GM19324 (cell line): ENCODE data around the gene DTD2.
"Not testable (repeated sequence)": the region's sequence is repeated elsewhere in the genome, so short reads cannot be mapped to it uniquely, and the experiment has no call there.

ENCODE experiments used
- ATAC-seq: cut with Tn5 transposase; IDR thresholded peaks from one replicate; pipeline ENCODE4 v1.9.1; 2021; ENCODE audit warnings: mild to moderate bottlenecking, moderate library complexity; ENCODE audit not compliant: unreplicated experiment, low FRiP score

Gene DTD2

DNA sequence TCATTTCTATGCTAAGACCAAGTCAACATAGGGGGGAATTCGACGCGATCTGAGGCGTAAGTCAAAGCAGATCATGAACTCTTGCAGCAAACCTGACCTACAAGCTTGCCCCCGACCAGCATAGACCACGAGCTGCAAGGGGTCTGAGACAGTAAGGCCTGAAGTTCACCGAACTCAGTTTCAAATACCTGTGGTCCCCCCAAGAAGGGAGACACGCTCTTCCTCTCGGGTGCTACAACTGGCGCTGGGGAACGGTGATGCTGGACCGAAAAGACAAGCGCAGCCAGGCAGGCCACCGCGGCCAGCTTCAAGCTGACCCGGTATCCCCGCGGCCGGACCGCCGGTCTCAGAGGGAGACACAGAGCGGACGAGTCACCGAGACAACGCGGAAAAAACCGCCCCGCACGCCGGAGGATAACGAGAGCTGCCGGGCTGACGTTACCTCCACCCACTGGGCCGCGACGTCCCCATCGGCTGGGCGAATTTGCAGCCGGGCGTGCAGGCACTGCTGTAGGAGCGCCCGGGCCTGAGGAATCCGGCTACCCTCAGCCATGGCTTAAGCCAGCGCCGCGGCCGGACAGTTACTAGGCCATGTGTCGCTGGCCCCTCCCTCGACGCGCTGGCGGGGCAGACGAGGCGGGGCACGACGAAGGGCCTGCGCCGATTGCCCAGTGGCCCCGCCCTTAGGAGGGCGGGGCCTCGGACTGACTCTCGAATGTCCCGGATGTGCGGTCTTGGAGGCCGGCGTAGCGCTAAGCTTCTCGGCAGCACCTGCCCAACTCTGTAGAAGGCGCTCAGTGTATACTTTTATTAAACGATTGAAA is at the start of gene DTD2:
Gene DTD2, minus strand, starts transcription at position 666 of the 824 bp plus-strand sequence. Its CDS starts 113 bp downstream, at position 553.
- peak; percentile 99 for ATAC-seq

- ATAC-seq: no peak
Observed at GRCh38 chr14:31505411-31505810, 48.1 kb upstream of the DTD2 start.

GRCh38 chr14:31501870-31502269 is 44.6 kb upstream of the DTD2 start:
- no peak for ATAC-seq

DNA sequence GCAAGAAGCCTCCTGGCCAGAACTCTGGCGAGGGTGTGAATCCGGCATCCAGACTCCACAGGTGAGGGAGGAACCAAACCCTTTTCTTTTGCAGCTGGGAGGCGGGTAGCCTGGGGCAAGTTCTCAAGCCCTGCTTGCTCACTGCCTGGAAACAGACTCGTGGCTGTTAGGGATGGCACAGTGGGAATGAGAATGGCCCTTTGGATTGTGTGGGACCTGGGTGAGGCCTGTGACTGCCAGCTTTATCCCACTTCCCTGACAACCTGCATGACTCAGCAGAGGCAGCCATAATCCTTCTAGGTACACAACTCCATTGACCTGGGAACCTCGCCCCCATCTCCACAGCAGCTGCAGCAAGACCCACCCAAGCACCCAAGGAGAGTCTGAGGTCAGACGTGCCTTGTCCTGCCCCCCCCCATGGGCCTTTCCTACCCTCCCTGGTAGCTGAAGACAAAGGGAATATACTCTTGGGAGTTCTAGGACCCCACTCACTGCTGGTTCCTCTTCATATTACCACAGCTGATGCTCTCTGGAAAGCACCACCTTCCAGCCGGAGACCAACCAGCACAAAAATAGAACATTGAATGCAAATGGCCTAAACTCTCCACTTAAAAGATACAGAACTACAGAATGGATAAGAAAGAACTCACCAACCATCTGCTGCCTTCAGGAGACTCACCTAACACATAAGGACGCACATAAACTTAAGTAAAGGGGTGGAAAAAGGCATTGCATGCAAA is 35.6 kb upstream of the DTD2 start:
- ATAC-seq: no peak

DNA sequence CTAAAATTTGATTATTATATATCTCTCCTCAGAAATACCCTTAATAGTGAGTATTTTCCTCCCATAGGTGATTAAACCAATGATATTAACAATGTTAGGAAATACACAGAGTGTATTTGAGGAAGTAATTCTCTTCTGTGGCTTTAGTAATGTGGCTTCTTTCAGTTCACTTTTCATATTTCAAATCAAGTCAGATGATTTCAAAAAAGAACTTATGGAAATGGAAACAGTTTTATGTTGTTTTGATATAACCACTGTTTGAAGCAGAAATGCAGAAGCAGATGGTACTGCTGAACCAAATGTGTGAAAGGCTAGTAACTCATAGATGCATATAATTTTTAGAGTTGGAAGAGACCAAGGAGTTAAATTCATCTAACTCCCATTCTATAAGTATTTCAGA is 32.4 kb upstream of the DTD2 start:
- no peak for ATAC-seq

- ATAC-seq: no peak
Observed at GRCh38 chr14:31487886-31488285, 30.6 kb upstream of the DTD2 start, which contains the start of gene GPR33. GPR33 (minus strand) TSS chr14:31488039; CDS start chr14:31483965, 4,074 bp downstream.

- no peak for ATAC-seq
Observed at GRCh38 chr14:31486764-31487163, 29.5 kb upstream of the DTD2 start.

- ATAC-seq: no peak
Observed at GRCh38 chr14:31484754-31485153, 27.4 kb upstream of the DTD2 start.

DNA sequence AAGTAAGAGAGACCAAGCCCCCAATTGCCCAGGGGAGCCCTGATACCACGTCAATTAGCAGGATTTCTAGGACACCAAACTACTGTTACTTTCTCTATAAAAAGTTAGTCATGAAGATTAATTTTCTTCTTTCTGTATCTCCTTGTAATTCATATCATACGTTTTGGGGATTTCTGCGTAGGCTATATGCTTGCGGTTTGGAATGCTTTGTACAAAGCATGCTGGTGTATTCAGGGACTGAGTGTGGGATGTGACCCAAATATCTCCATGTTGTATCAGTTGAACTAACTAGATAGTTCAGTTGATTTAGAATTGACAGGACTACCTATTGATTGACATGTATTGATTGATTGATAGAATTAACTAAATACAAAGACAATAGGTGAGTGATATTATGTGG is 22.9 kb upstream of the DTD2 start:
- no peak for ATAC-seq

DNA sequence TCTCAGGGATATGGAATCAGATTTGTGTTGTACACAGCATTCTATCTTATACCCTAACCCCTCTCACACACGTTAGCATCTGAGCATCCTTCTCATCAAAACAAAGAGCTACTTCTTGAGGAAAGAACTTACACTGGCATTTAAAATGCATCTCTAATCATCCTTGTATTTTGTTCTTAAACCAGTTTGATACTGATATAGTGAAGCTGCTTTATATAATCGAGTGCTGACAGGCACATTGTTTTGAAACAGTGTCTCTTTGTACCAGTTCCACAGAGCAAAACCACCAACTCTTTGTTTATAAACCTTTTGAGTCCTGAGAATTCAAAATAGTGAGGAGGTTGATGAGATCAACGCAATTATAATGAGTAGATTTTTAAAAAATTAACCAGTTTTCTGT is 21.7 kb upstream of the DTD2 start:
- ATAC-seq: no peak

GRCh38 chr14:31477248-31477647 is 19.9 kb upstream of the DTD2 start:
- no peak for ATAC-seq

GRCh38 chr14:31476131-31476866 is 19.0 kb upstream of the DTD2 start:
- no peak for ATAC-seq

GRCh38 chr14:31466554-31466953 is 9.2 kb upstream of the DTD2 start:
- no peak for ATAC-seq

DNA sequence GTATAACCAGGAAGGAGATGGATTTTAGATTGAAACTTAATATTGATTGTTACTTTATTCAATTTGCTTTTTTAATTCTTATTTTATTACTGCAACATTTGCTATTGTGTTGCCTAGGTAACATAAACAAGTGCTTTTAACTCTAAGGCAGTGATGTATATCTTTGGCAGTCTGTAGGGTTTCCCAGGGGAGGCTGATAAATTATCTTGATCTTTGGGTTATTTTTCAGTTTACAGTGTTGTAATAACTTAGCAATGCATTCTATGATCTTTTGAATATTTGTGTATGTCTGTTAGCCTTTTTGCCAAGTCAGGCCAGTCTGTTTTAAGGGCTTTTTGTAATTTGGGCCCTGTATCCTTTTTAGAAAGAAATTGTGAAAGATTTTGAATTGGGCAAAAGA is 7.8 kb upstream of the DTD2 start:
- no peak for ATAC-seq

- not testable (repeated sequence) for ATAC-seq
Observed at GRCh38 chr14:31462450-31462849, 5.1 kb upstream of the DTD2 start.

DNA sequence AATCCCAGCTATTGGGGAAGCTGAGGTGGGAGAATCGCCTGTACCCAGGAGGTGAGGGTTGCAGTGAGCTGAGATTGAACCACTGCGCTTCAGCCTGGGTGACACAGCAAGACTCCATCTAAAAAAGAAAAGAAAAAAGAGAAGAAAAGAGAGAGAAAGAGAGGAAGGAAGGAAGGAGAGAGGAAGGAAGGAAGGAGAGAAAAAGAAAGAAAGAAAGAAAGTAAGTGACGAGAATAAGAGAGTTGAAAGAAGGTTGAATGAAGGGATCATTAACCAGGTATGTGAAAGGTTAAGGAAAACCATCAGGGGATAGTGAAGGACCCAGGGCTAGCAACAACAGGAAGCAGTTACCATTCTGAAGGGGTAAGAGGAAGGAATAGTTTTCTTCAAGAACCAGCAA is 4.2 kb upstream of the DTD2 start:
- no peak for ATAC-seq

GRCh38 chr14:31457665-31458659 is 656 bp upstream of the DTD2 start:
- no peak for ATAC-seq

GRCh38 chr14:31449971-31450610 is 7.2 kb downstream of the DTD2 start:
- ATAC-seq: peak; percentile 67

DNA sequence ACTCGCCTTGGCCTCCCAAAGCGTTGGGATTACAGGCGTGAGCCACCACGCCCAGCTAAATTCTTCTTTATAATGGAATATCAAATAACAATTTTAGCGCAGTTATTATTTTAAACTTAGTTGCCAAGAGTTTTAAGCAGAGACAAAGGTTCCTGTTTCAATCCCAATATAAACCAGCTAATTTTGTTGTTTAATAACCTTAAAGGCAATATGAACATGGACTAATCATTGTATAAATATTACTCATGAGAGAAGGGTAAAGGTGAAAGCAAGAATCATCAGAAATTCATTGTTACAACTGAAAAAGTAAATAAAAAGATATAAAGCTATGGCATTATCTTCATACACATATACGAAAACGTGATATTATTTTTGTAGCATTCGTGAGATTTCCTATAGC is 8.2 kb downstream of the DTD2 start:
- ATAC-seq: no peak
